DLD1 (cell line): ENCODE results near the gene SPATA9.

Source experiments
- in situ Hi-C: cut with HindIII; loops from 2 replicates; pipeline ENCODE4 v1.10.0; 2017; ENCODE audit warnings: low sequenced_read_pairs

Gene SPATA9

GRCh38 chr5:95682891-95683290, at the start of gene SPATA9:
Gene SPATA9 (minus strand): TSS chr5:95682991. CDS start chr5:95682854, 137 bp downstream.
- in situ Hi-C loops, result no loop called here

DNA sequence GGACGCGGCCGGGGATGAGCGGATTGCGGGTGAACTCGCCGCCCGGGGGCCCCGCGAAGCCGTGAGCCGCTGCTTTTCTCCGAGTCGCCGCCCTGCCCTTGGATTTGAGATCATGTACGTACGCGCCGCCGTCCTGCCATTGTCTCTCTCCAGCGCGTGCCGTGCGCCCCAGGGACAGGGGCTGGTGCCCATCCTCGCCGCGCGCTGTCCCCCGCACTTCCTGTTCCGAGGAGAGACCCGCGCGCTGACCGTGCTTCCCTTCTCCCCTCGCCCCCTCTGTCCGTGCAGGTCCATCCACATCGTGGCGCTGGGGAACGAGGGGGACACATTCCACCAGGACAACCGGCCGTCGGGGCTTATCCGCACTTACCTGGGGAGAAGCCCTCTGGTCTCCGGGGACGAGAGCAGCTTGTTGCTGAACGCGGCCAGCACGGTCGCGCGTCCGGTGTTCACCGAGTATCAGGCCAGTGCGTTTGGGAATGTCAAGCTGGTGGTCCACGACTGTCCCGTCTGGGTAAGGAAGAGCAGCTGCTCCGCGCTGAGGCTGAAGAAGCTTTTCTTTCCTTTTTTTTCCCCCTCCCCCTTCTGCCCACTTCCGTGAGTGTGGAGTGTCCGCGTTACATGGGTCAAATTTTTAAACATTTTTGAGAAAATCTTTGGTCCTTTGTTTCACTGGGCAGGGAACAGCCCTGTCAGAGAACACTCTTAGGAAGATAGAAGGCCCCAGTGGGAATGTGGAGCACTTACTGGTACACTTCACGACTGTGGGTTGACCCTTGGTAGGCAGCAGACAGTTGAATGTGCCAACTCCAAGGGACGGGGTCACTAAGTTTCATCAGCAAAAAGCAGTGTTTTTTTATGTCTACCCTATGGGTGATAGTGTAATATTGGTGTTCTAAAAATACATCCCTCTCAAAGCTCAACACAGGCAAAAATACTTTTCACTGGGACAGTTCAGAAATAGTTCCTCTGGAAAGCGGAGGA, 49.1 kb upstream of the SPATA9 start:
- in situ Hi-C loops, result no loop called here

- in situ Hi-C loops, result no loop called here
These were observed 48.2 kb upstream of the SPATA9 start, which contains the start of gene RHOBTB3 for GRCh38 chr5:95730730-95731570. Gene RHOBTB3 (plus strand): TSS chr5:95731336. CDS start chr5:95731683, 347 bp downstream.

DNA sequence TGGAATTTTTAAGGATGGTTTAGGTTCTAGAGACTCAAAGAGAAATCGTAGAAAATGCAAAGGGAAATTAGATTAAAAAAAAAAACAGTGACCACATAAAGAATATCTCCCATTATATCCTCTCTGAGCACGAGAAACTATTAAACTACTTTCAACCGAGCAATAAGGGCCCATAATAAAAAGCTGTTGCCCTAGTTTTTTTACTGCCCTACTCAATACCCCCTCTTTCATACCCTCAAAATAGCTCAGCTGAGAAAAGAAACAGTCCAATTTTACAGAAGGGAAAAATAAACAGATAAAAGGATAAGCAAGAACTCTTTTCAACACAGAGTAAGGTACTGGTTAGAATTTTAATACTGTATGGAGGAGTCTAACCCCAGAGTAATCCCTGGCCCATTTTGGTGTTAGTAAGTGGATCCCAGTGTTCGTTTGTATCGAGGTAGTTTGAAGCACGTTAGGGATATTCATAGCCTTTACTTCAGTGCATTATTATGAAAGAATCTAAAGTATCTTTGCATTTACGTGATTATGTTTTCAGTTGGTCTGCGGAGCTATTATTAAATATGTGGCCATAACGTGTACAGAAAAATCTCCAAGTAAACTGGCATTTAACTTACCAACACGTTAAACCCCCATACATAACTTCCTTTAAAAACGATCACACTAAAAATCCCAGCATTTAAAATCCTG, 47.4 kb upstream of the SPATA9 start:
- in situ Hi-C loops, result no loop called here

GRCh38 chr5:95729115-95730010, 46.6 kb upstream of the SPATA9 start:
- in situ Hi-C loops, result no loop called here

GRCh38 chr5:95728494-95729114, 45.8 kb upstream of the SPATA9 start:
- in situ Hi-C loops, result no loop called here

- in situ Hi-C loops, result no loop called here
These were observed 45.0 kb upstream of the SPATA9 start for GRCh38 chr5:95727764-95728191.

DNA sequence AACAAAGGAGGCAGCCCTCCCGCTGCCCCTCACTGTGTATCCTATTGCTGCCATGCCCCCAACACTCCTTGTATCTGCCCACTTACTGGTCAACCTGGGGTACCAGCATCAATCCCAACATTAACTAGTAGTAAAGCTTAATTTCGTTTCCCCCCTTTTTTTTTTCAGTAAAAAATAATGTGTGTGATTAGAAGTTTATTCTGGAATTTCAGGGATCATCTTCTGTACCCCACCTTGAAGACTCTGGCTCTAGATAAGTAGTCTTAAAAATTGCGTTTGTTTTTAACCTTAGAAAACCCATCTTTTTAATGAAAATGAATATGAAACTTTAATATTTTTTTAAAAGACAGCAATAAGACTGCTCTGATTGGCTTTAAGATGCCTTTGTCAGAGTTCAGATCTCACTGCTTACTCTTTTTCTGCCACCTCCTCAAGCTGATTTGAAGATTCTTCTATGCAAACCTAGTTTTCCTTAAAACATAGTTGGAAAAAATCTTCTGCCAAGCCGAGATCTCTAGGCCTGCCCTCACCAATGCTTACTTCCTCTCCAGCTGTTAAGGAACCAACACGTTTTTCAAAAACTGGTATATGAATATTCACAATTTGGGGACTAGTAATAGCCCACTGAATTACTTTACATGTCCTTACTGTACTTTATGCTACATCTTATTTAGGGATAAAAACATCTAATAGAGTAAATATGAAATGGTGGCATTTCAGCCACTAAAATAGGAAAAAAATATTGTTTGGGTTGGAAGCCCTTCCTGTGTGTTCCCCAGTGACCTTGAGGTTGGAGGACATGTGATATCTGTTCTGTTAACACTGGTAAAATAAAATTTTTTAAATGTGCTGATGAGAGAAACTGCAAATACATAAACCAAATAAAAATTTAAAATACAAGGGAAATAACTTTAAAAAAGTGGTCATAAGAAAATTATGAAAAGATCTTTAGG, 44.3 kb upstream of the SPATA9 start:
- in situ Hi-C loops, result no loop called here

GRCh38 chr5:95725937-95726810, 43.4 kb upstream of the SPATA9 start:
- in situ Hi-C loops, result no loop called here

GRCh38 chr5:95725071-95725820, 42.5 kb upstream of the SPATA9 start:
- in situ Hi-C loops, result no loop called here

DNA sequence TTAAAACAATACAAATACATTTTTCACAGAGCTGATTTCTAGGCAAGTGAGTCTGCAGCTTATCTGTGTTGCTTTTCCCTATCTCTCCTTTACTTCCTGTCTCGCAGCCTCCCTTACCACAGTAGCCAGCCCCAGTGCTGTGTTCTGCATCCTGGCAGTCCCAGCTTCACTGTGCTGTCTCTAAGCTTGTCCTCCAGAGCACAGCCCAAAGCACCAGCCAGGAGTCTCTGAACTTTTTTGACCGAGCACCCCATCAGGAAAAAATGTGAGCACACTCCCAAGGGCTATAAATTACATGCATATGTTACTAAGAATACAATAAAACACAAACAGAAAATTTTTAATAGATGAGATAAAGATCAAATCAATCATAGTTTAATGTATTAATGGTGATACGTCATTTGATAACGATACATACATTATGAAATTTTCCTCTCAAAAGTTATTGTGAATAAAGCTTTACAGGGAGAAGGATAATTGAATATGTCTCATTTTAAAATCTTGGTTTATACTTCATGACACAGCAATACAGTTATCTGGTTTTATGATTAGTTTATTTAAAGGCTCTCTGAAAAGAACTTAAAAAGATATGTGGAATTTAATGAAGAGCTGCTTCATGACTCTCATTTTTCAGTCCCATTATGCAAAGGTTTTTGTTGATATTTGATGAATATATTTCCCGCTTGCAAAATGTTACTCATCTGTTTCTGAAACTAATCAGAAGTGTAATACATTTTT, 41.0 kb upstream of the SPATA9 start:
- in situ Hi-C loops, result no loop called here

GRCh38 chr5:95721582-95722295, 38.9 kb upstream of the SPATA9 start:
- in situ Hi-C loops, result no loop called here

- in situ Hi-C loops, result no loop called here
These were observed 37.4 kb upstream of the SPATA9 start for GRCh38 chr5:95720094-95720786.

GRCh38 chr5:95718738-95719137, 35.9 kb upstream of the SPATA9 start:
- in situ Hi-C loops, result no loop called here

DNA sequence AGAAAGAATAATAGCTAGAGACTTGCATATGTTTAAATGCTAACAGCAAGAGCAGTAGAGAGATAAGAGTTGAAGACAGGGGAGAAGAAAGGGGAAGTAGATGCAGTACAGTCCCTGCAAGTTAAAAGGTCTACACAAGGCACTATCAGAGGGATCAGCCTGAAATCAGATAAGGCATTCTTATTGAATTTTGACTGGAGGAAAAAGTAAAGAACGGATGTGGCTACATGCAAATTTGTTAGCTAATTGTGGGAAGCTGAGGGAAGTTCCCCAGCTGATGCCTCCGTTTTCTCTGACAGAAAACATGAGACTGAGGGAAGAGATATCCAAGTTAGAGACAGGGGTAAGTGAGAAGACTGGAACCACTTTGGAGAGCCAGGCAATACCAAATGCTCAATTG, 35.4 kb upstream of the SPATA9 start:
- in situ Hi-C loops, result no loop called here
